Right lung (tissue), 5 donors: ENCODE measurements around the gene MED20. TPM values are rescaled to one million over a fixed set of nuclear protein-coding genes. Genes with fewer than 3 reads are reported as not detected.
A peak's percentile ranks its signal among the peaks of the same experiment; 100 is the strongest.

Experiments used
- DNase-seq, 2 donors: peaks; one replicate each; pipeline ENCODE4 v3.0.0-alpha.2; 2013
- polyA plus RNA-seq, 5 donors: library from polyadenylated mRNA; unstranded; fragments of 120-200 nt; gene quantifications; one replicate each; pipeline versions ENCODE4 v1.2.1 to v1.2.3, GENCODE V29; 2013; ENCODE audit warnings: inconsistent platforms in 1 of 5, low replicate concordance in 1 of 5; ENCODE audit not compliant: insufficient read length in 5 of 5, insufficient read depth in 1 of 5

Gene MED20
- polyA plus RNA-seq, 5 donors: 24.7 to 34.9 (median 30.2) TPM

GRCh38 chr6:41914869-41915530 lies 5.9 kb downstream of the MED20 start:
- DNase-seq: no peak

GRCh38 chr6:41914343-41914742 lies 6.6 kb downstream of the MED20 start:
- no peak for DNase-seq

GRCh38 chr6:41909727-41910126 lies 11.2 kb downstream of the MED20 start:
- no peak for DNase-seq

GRCh38 chr6:41901882-41902519 lies 18.9 kb downstream of the MED20 start:
- DNase-seq: no peak

GRCh38 chr6:41900861-41901260 lies 20.1 kb downstream of the MED20 start:
- no peak for DNase-seq

- DNase-seq: no peak
Observed at GRCh38 chr6:41896281-41896680, 24.7 kb downstream of the MED20 start.

- DNase-seq: peak; percentile 91 to 92
Observed at GRCh38 chr6:41895300-41896233, 25.4 kb downstream of the MED20 start, which contains the start of gene USP49. USP49 (minus strand) TSS chr6:41895375; CDS start chr6:41806983, 88,392 bp downstream.

GRCh38 chr6:41894366-41895299 lies 26.3 kb downstream of the MED20 start:
- DNase-seq: peak; percentile 9 to 12

GRCh38 chr6:41892921-41893564 lies 27.9 kb downstream of the MED20 start:
- no peak for DNase-seq

- no peak for DNase-seq
Observed at GRCh38 chr6:41887331-41887751, 33.6 kb downstream of the MED20 start.

GRCh38 chr6:41885930-41886329 lies 35.0 kb downstream of the MED20 start:
- no peak for DNase-seq

GRCh38 chr6:41884957-41885356 lies 36.0 kb downstream of the MED20 start:
- DNase-seq: no peak

GRCh38 chr6:41881506-41881905 lies 39.4 kb downstream of the MED20 start:
- no peak for DNase-seq

- DNase-seq: no peak
Observed at GRCh38 chr6:41878961-41879405, 42.0 kb downstream of the MED20 start.

GRCh38 chr6:41878246-41878645 lies 42.7 kb downstream of the MED20 start:
- no peak for DNase-seq

GRCh38 chr6:41877051-41877680 lies 43.8 kb downstream of the MED20 start:
- no peak for DNase-seq

GRCh38 chr6:41874741-41875140 lies 46.2 kb downstream of the MED20 start:
- no peak for DNase-seq

GRCh38 chr6:41872147-41872546 lies 48.8 kb downstream of the MED20 start:
- DNase-seq: no peak

- DNase-seq: no peak
Observed at GRCh38 chr6:41871691-41872090, 49.2 kb downstream of the MED20 start.

GRCh38 chr6:41859356-41859755 lies 61.6 kb downstream of the MED20 start:
- no peak for DNase-seq
